Stimulated activated CD8-positive, alpha-beta memory T cell treated with anti-CD3 and anti-CD28 coated beads, Interleukin-12 subunit alpha, Interleukin-12 subunit beta, amount 100 ng/mL, for 24 hours (primary cell): ENCODE results near the gene GRK5.
A peak's percentile ranks its signal among the peaks of the same experiment; 100 is the strongest.

Experiments used
- DNase-seq: peaks from one replicate; pipeline ENCODE4 v3.0.0-alpha.2; 2020; ENCODE audit errors: extremely low read depth

GRK5 gene

GRCh38 chr10:119341459-119342301, 134.3 kb downstream of the GRK5 start:
- DNase-seq, result peak; percentile 33

- DNase-seq, result no peak
Observed at GRCh38 chr10:119342335-119342734, 135.0 kb downstream of the GRK5 start.

GRCh38 chr10:119343011-119343601, 135.7 kb downstream of the GRK5 start:
- DNase-seq, result no peak

- DNase-seq, result no peak
Observed at GRCh38 chr10:119344381-119344780, 137.0 kb downstream of the GRK5 start.

GRCh38 chr10:119346095-119346832, 138.9 kb downstream of the GRK5 start:
- no peak for DNase-seq

- no peak for DNase-seq
Observed at GRCh38 chr10:119347181-119347974, 140.0 kb downstream of the GRK5 start.

- no peak for DNase-seq
Observed at GRCh38 chr10:119348106-119348505, 140.7 kb downstream of the GRK5 start.

- no peak for DNase-seq
Observed at GRCh38 chr10:119348516-119349240, 141.3 kb downstream of the GRK5 start.

GRCh38 chr10:119349341-119349740, 142.0 kb downstream of the GRK5 start:
- no peak for DNase-seq

GRCh38 chr10:119349937-119350501, 142.6 kb downstream of the GRK5 start:
- DNase-seq, result no peak

GRCh38 chr10:119350502-119351097, 143.2 kb downstream of the GRK5 start:
- no peak for DNase-seq

GRCh38 chr10:119351189-119351588, 143.8 kb downstream of the GRK5 start:
- no peak for DNase-seq

- DNase-seq, result no peak
Observed at GRCh38 chr10:119352042-119352441, 144.7 kb downstream of the GRK5 start.

GRCh38 chr10:119352807-119353206, 145.4 kb downstream of the GRK5 start:
- DNase-seq, result no peak

- no peak for DNase-seq
Observed at GRCh38 chr10:119353421-119353820, 146.1 kb downstream of the GRK5 start.

GRCh38 chr10:119355930-119356329, 148.6 kb downstream of the GRK5 start:
- DNase-seq, result no peak

GRCh38 chr10:119357412-119358151, 150.2 kb downstream of the GRK5 start:
- no peak for DNase-seq

GRCh38 chr10:119358152-119358512, 150.8 kb downstream of the GRK5 start:
- no peak for DNase-seq

GRCh38 chr10:119358567-119358966, 151.2 kb downstream of the GRK5 start:
- DNase-seq, result no peak

- DNase-seq, result no peak
Observed at GRCh38 chr10:119359025-119359424, 151.7 kb downstream of the GRK5 start.
